Measurements from ENCODE around the gene MUC2. TPM values are rescaled to one million over a fixed set of nuclear protein-coding genes. Genes with fewer than 3 reads are reported as not detected.

MUC2 gene
- total RNA-seq, 2 experiments from 2014 or later, result not detected

DNA sequence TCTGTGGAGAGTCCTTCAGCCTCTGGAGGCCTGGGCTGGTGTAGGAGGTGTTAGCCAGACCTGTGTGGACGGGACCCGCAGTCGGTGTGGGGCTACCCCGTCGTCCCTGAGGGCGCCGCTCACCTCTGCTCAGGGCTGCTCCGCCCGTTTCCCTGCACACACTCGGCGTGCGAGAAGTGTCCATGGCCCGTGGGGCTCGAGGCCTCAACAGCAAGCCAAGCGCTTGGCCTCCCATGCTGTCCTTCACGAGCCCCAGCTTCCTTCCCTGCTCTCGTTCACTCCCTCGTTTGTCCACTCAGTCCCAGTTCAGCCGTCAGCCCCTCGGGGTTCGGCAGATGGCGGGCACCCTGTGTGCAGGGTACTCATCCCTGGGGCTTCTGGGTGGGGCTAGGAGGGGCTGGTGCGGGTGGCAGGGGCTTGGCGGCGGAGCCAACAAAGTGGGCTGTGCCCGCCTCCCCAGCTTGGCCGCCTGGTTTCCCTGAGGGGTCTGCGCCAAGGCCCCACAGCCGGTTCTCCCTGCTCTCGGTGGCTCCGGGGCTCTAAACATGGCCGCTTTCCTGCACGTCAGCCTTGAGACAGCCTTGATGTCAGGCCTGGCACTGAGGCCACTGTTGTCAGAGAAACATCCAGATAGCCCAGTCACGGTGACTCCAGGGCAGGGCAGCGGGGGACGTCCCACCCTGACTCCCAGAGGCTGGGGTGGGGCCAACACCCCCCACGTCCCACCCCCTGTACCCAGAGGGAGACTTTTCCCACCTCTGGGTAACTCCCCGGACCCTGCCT, 41.5 kb upstream of the MUC2 start:
- no peaks in the 10 kb centered on the region for H3K9me2 ChIP-seq (ENCODE audit: insufficient read depth, low read length)
- no peaks in the 10 kb centered on the region for H3K4me1 ChIP-seq (ENCODE audit: insufficient read depth, low read length, poor library complexity, severe bottlenecking)
- no peak overlapping the region for H3K27ac ChIP-seq (ENCODE audit: low read depth, low read length, poor library complexity, severe bottlenecking)
- no peak for DNase-seq (ENCODE audit: low spot score)
- H2AFZ ChIP-seq (ENCODE audit: low read length), result no peak overlapping the region
- no TSS peak for BruUV-seq (replicated peaks)
- no peaks in the 10 kb centered on the region for H3K36me3 ChIP-seq (ENCODE audit: insufficient read depth, low read length)
- ChIA-PET POLR2A (no interaction called here), CTCF (ENCODE audit: unreplicated experiment) (no interaction called here)
- H3K79me2 ChIP-seq (ENCODE audit: insufficient read depth, low read depth, low read length), result no peaks in the 10 kb centered on the region
- H4K20me1 ChIP-seq (ENCODE audit: insufficient read depth, low read length), result no peaks in the 10 kb centered on the region
- H3K4me3 ChIP-seq (ENCODE audit: low read depth, low read length, poor library complexity, severe bottlenecking), result no peak overlapping the region
- no peaks in the 10 kb centered on the region for H3K9me3 ChIP-seq (ENCODE audit: low read length)
- intact Hi-C loops (cut with micrococcal nuclease; ENCODE audit: unreplicated experiment), result no loop called here
- H3K4me2 ChIP-seq (ENCODE audit: low read length), result no peak overlapping the region
- TF ChIP-seq, protein P1, sequence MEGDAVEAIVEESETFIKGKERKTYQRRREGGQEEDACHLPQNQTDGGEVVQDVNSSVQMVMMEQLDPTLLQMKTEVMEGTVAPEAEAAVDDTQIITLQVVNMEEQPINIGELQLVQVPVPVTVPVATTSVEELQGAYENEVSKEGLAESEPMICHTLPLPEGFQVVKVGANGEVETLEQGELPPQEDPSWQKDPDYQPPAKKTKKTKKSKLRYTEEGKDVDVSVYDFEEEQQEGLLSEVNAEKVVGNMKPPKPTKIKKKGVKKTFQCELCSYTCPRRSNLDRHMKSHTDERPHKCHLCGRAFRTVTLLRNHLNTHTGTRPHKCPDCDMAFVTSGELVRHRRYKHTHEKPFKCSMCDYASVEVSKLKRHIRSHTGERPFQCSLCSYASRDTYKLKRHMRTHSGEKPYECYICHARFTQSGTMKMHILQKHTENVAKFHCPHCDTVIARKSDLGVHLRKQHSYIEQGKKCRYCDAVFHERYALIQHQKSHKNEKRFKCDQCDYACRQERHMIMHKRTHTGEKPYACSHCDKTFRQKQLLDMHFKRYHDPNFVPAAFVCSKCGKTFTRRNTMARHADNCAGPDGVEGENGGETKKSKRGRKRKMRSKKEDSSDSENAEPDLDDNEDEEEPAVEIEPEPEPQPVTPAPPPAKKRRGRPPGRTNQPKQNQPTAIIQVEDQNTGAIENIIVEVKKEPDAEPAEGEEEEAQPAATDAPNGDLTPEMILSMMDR (conservative IDR thresholded peaks at IDR 0.05; ENCODE audit: low read length), result no peak
- no peak for TF ChIP-seq EZH2phosphoT487 (IDR thresholded peaks at IDR 0.05; ENCODE audit: borderline replicate concordance, low read depth, low read length)

DNA sequence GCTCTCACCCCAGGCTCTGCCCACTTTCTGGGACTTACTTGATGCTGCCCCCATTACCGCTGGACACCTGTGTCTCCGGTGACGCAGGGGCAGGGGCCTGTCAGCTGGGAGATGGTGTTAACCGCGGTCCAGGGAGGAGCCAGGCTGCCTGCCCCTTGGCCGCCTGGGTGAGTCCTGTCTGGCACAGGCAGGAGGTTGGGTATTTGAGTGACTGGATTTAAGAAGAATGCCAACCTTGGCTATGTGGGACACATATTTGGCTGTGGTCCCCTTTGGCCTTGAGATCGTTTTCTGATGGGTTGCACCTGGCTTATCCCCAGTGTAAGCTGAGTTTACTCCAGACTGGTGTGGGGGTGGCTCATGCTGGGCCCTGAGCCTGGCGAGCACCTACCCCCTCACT, 40.7 kb upstream of the MUC2 start:
- intact Hi-C loops (cut with micrococcal nuclease; ENCODE audit: unreplicated experiment), result no loop called here
- no peak overlapping the region for H3K4me3 ChIP-seq (ENCODE audit: low read depth, low read length, poor library complexity, severe bottlenecking)
- no peaks in the 10 kb centered on the region for H3K36me3 ChIP-seq (ENCODE audit: insufficient read depth, low read length)
- ChIA-PET POLR2A (no interaction called here), CTCF (ENCODE audit: unreplicated experiment) (no interaction called here)
- no peaks in the 10 kb centered on the region for H3K79me2 ChIP-seq (ENCODE audit: insufficient read depth, low read depth, low read length)
- no peaks in the 10 kb centered on the region for H3K9me3 ChIP-seq (ENCODE audit: low read length)
- no peaks in the 10 kb centered on the region for H3K4me1 ChIP-seq (ENCODE audit: insufficient read depth, low read length, poor library complexity, severe bottlenecking)
- H3K4me2 ChIP-seq (ENCODE audit: low read length), result no peak overlapping the region
- no peak overlapping the region for H2AFZ ChIP-seq (ENCODE audit: low read length)
- TF ChIP-seq EZH2phosphoT487 (IDR thresholded peaks at IDR 0.05; ENCODE audit: borderline replicate concordance, low read depth, low read length), result no peak
- TF ChIP-seq, protein P1 (conservative IDR thresholded peaks at IDR 0.05; ENCODE audit: low read length), result no peak
- DNase-seq (ENCODE audit: low spot score), result no peak
- no TSS peak for BruUV-seq (replicated peaks)
- H3K9me2 ChIP-seq (ENCODE audit: insufficient read depth, low read length), result no peaks in the 10 kb centered on the region
- H3K27ac ChIP-seq (ENCODE audit: low read depth, low read length, poor library complexity, severe bottlenecking), result no peak overlapping the region
- no peaks in the 10 kb centered on the region for H4K20me1 ChIP-seq (ENCODE audit: insufficient read depth, low read length)

DNA sequence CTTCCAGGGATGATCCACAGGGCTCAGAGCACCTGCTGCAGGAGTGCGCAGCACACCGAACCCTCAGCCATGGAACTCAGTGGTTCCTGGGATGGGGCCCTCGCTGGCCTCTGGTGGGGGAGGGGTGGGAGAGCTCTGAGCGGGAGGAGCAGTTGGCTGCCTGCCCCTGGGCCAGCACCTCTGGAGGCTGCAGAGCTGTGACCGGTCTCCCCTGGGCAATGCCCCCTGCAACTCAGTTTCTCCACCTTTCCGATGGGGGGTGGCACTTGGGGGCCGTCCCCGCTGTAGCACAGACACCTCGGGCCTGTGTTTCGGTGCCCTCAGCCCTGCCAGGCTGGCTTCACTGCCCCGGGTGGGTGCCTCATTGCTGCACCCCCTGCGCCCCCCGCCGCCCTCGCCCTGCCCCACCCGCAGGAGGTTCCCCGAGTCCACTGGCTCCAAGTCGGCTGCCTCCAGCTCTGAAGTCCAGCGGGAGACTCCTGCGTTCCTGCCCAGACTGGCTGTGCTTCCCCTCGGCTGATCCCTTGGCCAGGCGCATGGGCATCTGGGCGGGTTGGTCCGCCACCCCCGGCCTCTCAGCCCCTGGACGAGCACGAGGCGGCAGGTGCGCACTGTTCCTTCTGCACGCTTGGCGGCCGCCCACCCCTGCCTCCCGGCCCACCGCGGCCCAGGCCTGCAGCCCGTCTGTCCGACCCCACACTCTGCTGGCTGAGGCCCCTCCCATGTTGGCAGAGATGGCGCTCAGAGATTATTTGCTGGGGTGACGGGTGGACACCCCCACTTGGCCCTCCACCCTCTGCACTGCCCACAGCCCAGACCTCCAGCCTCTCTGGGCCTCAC, 40.0 kb upstream of the MUC2 start:
- intact Hi-C loops (cut with micrococcal nuclease; ENCODE audit: unreplicated experiment), result no loop called here

More for the DNA sequence above, 40.0 kb upstream of the MUC2 start:
- Histone ChIP-seq H3K9me3 (ENCODE audit: low read length) (no peaks in the 10 kb centered on the region), H3K27ac (ENCODE audit: low read depth, low read length, poor library complexity, severe bottlenecking) (no peak overlapping the region), H3K4me2 (ENCODE audit: low read length) (no peak overlapping the region), H3K79me2 (ENCODE audit: insufficient read depth, low read depth, low read length) (no peaks in the 10 kb centered on the region), H3K36me3 (ENCODE audit: insufficient read depth, low read length) (no peaks in the 10 kb centered on the region), H3K4me1 (ENCODE audit: insufficient read depth, low read length, poor library complexity, severe bottlenecking) (no peaks in the 10 kb centered on the region), H3K4me3 (ENCODE audit: low read depth, low read length, poor library complexity, severe bottlenecking) (no peak overlapping the region), H3K9me2 (ENCODE audit: insufficient read depth, low read length) (no peaks in the 10 kb centered on the region), H2AFZ (ENCODE audit: low read length) (no peak overlapping the region), H4K20me1 (ENCODE audit: insufficient read depth, low read length) (no peaks in the 10 kb centered on the region)
- no TSS peak for BruUV-seq (replicated peaks)
- TF ChIP-seq, protein P1 (conservative IDR thresholded peaks at IDR 0.05; ENCODE audit: low read length), result no peak
- no peak for TF ChIP-seq EZH2phosphoT487 (IDR thresholded peaks at IDR 0.05; ENCODE audit: borderline replicate concordance, low read depth, low read length)
- POLR2A ChIA-PET, result no interaction called here
- CTCF ChIA-PET (ENCODE audit: unreplicated experiment), result no interaction called here
- no peak for DNase-seq (ENCODE audit: low spot score)
